Upper lobe of left lung (tissue), 6 donors: ENCODE results near the gene RAB37. TPM values are rescaled to one million over a fixed set of nuclear protein-coding genes. Genes with fewer than 3 reads are reported as not detected.

Experiments used
- ATAC-seq, 2 donors: fragments of 200-7000 bp; cut with Tn5 transposase; one replicate each; pipeline ENCODE4 v1.9.1; 2022; ENCODE audit warnings: mild to moderate bottlenecking in 2 of 2, moderate library complexity in 2 of 2; ENCODE audit not compliant: low FRiP score in 2 of 2
- DNase-seq, 2 donors: peaks; one replicate each; pipeline ENCODE4 v3.0.0-alpha.2; 2019 to 2020
- H3K27ac ChIP-seq, 4 donors: fragments of 200-600 bp; sonication (generic); one replicate each; pipeline ENCODE4 v1.5.1; 2016 to 2019
- H3K27me3 ChIP-seq, 4 donors: fragments of 200-600 bp; sonication (generic); one replicate each; pipeline ENCODE4 v1.5.1; 2017 to 2019
- H3K36me3 ChIP-seq, 4 donors: fragments of 200-600 bp; sonication (generic); one replicate each; pipeline ENCODE4 v1.5.1; 2016 to 2019
- H3K4me1 ChIP-seq, 4 donors: fragments of 200-600 bp; sonication (generic); one replicate each; pipeline ENCODE4 v1.5.1; 2018 to 2019
- H3K4me3 ChIP-seq, 4 donors: fragments of 200-600 bp; sonication (generic); one replicate each; pipeline ENCODE4 v1.5.1; 2017 to 2019; ENCODE audit warnings: mild to moderate bottlenecking in 2 of 4, moderate library complexity in 1 of 4
- H3K9me3 ChIP-seq, 4 donors: fragments of 200-600 bp; sonication (generic); one replicate each; pipeline ENCODE4 v1.5.1; 2018 to 2019
- CTCF ChIP-seq, 6 experiments: fragments of 450-650 bp in 4 of 6; fragments of 200-600 bp in 2 of 6; sonication (generic) in 2 of 6; IDR thresholded peaks; one replicate each; pipeline ENCODE4 v1.5.1; 2016 to 2019; ENCODE audit warnings: antibody characterized with exemption in 6 of 6
- EP300 ChIP-seq, 4 donors: sonication (generic); formaldehyde crosslinking; IDR thresholded peaks; one replicate each; pipeline ENCODE4 v1.5.1; 2017; ENCODE audit warnings: antibody characterized with exemption in 4 of 4, control low read depth in 2 of 4
- POLR2A ChIP-seq, 4 donors: fragments of 450-650 bp; IDR thresholded peaks; one replicate each; pipeline ENCODE4 v1.5.1; 2016 to 2017; ENCODE audit warnings: antibody characterized with exemption in 4 of 4, mild to moderate bottlenecking in 2 of 4
- POLR2AphosphoS5 ChIP-seq, 2 donors: sonication (generic); formaldehyde crosslinking; IDR thresholded peaks; one replicate each; pipeline ENCODE4 v1.5.1; 2017; ENCODE audit warnings: antibody characterized with exemption in 2 of 2
- WGBS, 2 donors: methylation state at CpG; one replicate each; pipeline ENCODE4 v1.1.5; 2017 to 2018; 5-methylcytosine and 5-hydroxymethylcytosine counted together
- total RNA-seq, 6 donors: library from RNA; depleted of rRNA in 4 of 6; stranded (reverse); fragments of >200 nt in 4 of 6; gene quantifications; one replicate each; pipeline versions ENCODE4 v1.1.0 to v1.2.1, GENCODE V29; 2016 to 2021
- donor health status: DM: no; HTN: no; CAD: no; lungs with moderate emphysema.
- donor health status: DM: no; HTN: yes; CAD: no; lungs with severe emphysema.

RAB37 gene
- total RNA-seq, 6 donors from 2014 or later = 1.1 to 7.1 (median 3.7) TPM

- DNase-seq = no peak
- 80 to 83% methylated on average over 9 of the region's 9 CpGs for WGBS, 2 donors
- no peak for ATAC-seq
- H3K4me3 ChIP-seq = no peak overlapping the region
- H3K27me3 ChIP-seq = no peaks in the 10 kb centered on the region
- peaks cover 30 to 68% (median 44%) of the 10 kb centered on the region in 4 donors for H3K4me1 ChIP-seq
- TF ChIP-seq CTCF (IDR thresholded peaks at IDR 0.05) (no peak), POLR2AphosphoS5 (IDR thresholded peaks at IDR 0.05) (no peak), POLR2A (IDR thresholded peaks at IDR 0.05) (no peak), EP300 (IDR thresholded peaks at IDR 0.05) (no peak)
- H3K36me3 ChIP-seq = no peaks in the 10 kb centered on the region
- H3K9me3 ChIP-seq = no peaks in the 10 kb centered on the region
- H3K27ac ChIP-seq = peak overlapping the region in 2 of 4 donors; percentile 55 to 88
Observed at GRCh38 chr17:74752415-74752814, 15.4 kb downstream of the RAB37 start.

DNA sequence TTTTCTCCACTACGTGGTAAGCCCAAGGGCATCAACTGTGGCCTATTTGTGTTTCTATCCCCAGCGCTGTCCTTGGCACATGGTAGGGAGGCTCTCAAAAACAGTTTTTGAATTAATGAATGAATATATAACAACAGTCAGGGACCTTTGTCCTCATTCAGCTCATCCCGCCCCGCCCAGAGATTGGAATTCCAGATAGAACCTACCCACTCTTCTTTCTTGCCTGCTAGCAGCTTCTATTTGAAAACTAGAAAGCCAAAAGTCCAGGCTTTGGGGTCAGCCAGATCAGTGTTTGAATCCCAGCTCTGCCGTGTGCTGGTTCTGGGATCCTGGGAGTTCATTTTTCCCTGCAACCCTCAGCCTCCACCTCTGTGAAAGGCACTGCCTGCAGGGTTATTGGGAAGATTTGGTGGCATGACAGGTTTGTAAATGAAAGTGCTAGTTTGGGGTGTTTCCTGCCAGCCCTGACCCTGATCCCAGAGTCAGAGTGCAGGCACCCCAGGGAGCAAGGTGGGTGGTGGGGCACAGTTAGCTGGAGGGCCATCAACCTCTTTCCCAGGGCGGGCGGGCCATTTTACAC is 15.9 kb downstream of the RAB37 start:
- Histone ChIP-seq H3K4me3 (no peak overlapping the region), H3K4me1 (peaks cover 30 to 68% (median 44%) of the 10 kb centered on the region in 4 donors), H3K9me3 (no peaks in the 10 kb centered on the region), H3K27me3 (no peaks in the 10 kb centered on the region), H3K36me3 (no peaks in the 10 kb centered on the region), H3K27ac (no peak overlapping the region)
- no peak for DNase-seq
- 93 to 99% methylated on average over 7 of the region's 7 CpGs for WGBS, 2 donors
- TF ChIP-seq EP300 (IDR thresholded peaks at IDR 0.05) (no peak), POLR2A (IDR thresholded peaks at IDR 0.05) (no peak)
- no peak for ATAC-seq

- Histone ChIP-seq H3K4me3 (no peak overlapping the region), H3K9me3 (no peaks in the 10 kb centered on the region), H3K36me3 (no peaks in the 10 kb centered on the region), H3K27me3 (no peaks in the 10 kb centered on the region), H3K27ac (no peak overlapping the region), H3K4me1 (peaks cover 48 to 77% (median 57%) of the 10 kb centered on the region in 4 donors)
- DNase-seq (no peak), ATAC-seq (no peak)
- WGBS, 2 donors = 96% methylated on average over 3 of the region's 3 CpGs; no CpG with 5 or more reads in 1 of the 2 donors
- TF ChIP-seq POLR2AphosphoS5 (IDR thresholded peaks at IDR 0.05) (no peak), EP300 (IDR thresholded peaks at IDR 0.05) (no peak), POLR2A (IDR thresholded peaks at IDR 0.05) (no peak), CTCF (IDR thresholded peaks at IDR 0.05) (no peak)
Observed at GRCh38 chr17:74754832-74755231, 17.8 kb downstream of the RAB37 start.

GRCh38 chr17:74755533-74755932 is 18.5 kb downstream of the RAB37 start:
- Histone ChIP-seq H3K27ac (no peak overlapping the region), H3K9me3 (no peaks in the 10 kb centered on the region), H3K4me3 (no peak overlapping the region), H3K36me3 (no peaks in the 10 kb centered on the region), H3K4me1 (peaks cover 48 to 77% (median 57%) of the 10 kb centered on the region in 4 donors), H3K27me3 (no peaks in the 10 kb centered on the region)
- no peak for DNase-seq
- TF ChIP-seq POLR2A (IDR thresholded peaks at IDR 0.05) (no peak), POLR2AphosphoS5 (IDR thresholded peaks at IDR 0.05) (no peak), CTCF (IDR thresholded peaks at IDR 0.05) (no peak), EP300 (IDR thresholded peaks at IDR 0.05) (no peak)
- ATAC-seq = no peak
- WGBS, 2 donors = 88 to 91% methylated on average over 7 to 8 of the region's 8 CpGs

- ATAC-seq (no peak), DNase-seq (no peak)
- TF ChIP-seq EP300 (IDR thresholded peaks at IDR 0.05) (no peak), POLR2A (IDR thresholded peaks at IDR 0.05) (no peak), POLR2AphosphoS5 (IDR thresholded peaks at IDR 0.05) (no peak), CTCF (IDR thresholded peaks at IDR 0.05) (no peak)
- Histone ChIP-seq H3K4me3 (no peak overlapping the region), H3K4me1 (peaks cover 49 to 77% (median 56%) of the 10 kb centered on the region in 4 donors), H3K27me3 (no peaks in the 10 kb centered on the region), H3K9me3 (no peaks in the 10 kb centered on the region), H3K36me3 (no peaks in the 10 kb centered on the region), H3K27ac (peak overlapping the region in 1 of 4 donors; percentile 62)
- WGBS, 2 donors = 33 to 61% methylated on average over 2 to 3 of the region's 3 CpGs
Observed at GRCh38 chr17:74756891-74757290, 19.8 kb downstream of the RAB37 start.
